Activated CD4-positive, alpha-beta memory T cell treated with anti-CD3 and anti-CD28 coated beads, Interleukin-2, amount 10 ng/mL, durations not matched to agents 7 days and 5 days (primary cell): Measurements from ENCODE around the gene KRT84. TPM values are rescaled to one million over a fixed set of nuclear protein-coding genes. Genes with fewer than 3 reads are reported as not detected.

ENCODE experiments used
- CTCF ChIA-PET: fragments of 350-600 bp; sonication (Branson Sonifier 250); formaldehyde crosslinking; loops from one replicate; lab custom pipeline; 2021; ENCODE audit warnings: antibody characterized with exemption, inconsistent platforms; lab: Charles Lee
- POLR2A ChIA-PET: fragments of 350-600 bp; sonication (Branson Sonifier 250); formaldehyde crosslinking; loops from one replicate; lab custom pipeline; 2021; ENCODE audit warnings: antibody characterized with exemption; lab: Charles Lee
- DNase-seq: peaks from one replicate; pipeline ENCODE4 v3.0.0-alpha.2; 2020
- H3K27ac Mint-ChIP-seq: one replicate; pipeline ENCODE4 v1.8.0; 2021; ENCODE audit warnings: mild to moderate bottlenecking, mixed read lengths
- H3K27me3 Mint-ChIP-seq: one replicate; pipeline ENCODE4 v1.8.0; 2021; ENCODE audit warnings: mixed read lengths
- H3K36me3 Mint-ChIP-seq: one replicate; pipeline ENCODE4 v1.8.0; 2021; ENCODE audit warnings: low read depth, mixed read lengths
- H3K4me1 Mint-ChIP-seq: one replicate; pipeline ENCODE4 v1.8.0; 2021; ENCODE audit warnings: mixed read lengths
- H3K4me3 Mint-ChIP-seq: one replicate; pipeline ENCODE4 v1.8.0; 2021; ENCODE audit warnings: mild to moderate bottlenecking, mixed read lengths
- H3K9me3 Mint-ChIP-seq: one replicate; pipeline ENCODE4 v1.8.0; 2021; ENCODE audit warnings: mixed read lengths
- total RNA-seq, 2 experiments: library from RNA; stranded (reverse); gene quantifications; one replicate each; pipeline ENCODE4 v1.2.3, GENCODE V29; 2021

Gene KRT84
- total RNA-seq, 2 experiments from 2014 or later, result not detected

DNA sequence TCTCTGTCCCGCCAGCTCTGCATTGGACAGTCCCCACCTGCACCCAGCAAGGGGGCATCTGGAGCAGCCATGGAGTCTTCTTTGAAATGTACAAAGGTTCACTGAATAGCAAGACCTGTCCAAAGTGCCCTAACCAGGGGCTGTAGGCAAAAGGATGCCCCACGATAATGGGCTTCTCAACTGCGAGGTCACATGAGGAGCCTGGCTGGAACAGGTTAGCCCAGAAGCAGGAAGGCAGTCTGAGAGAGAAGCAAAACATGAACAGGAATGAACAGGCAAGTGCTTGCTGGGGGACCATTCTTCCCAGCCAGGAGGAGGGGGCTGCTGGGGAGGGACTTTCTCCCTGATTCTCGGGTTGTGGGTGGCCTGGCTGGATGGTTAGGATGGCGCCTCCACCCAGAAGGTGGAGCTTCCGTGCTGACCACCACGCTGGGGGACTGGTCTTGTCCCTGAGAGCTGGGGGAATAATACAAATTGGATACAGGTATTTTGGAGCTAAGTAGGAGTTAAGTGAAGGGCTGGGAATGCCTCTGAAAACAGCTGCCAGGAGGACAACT lies 25.3 kb downstream of the KRT84 start:
- Mint-ChIP-seq H3K4me3 (no peak overlapping the region), H3K27ac (no peak overlapping the region), H3K36me3 (no peaks in the 10 kb centered on the region), H3K27me3 (peaks cover 7% of the 10 kb centered on the region), H3K9me3 (no peaks in the 10 kb centered on the region), H3K4me1 (peaks cover 16% of the 10 kb centered on the region)
- POLR2A ChIA-PET, result no interaction called here
- DNase-seq, result no peak
- CTCF ChIA-PET, result interaction anchor here (1.0 to 2.4 kb wide), 3 partner anchors 9 to 22 kb away, joined by 3 to 12 read pairs (median 8); no protein-coding TSS in a partner anchor

DNA sequence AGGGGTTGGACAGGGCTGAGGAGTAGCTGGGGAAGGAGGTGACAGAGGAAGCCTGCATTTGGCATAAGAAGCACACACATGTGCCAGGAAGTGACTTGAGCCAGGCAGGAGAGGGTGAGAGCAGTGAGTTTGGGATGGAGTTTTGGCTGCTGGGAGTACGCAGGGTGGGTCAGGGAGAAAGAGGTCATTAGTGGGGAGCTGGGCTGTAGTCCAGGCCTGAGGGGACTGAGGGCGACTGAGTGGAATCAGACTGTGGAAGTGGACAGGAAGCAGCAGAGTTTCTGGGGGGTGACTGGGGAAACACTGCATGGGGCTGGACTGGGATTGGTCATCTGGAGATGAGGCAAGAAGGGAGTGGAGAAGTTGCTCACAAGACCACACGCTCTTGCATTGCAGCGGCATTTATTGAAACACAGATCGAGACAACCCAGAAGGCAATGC lies 25.8 kb downstream of the KRT84 start:
- no peak overlapping the region for H3K27ac Mint-ChIP-seq
- no peak overlapping the region for H3K4me3 Mint-ChIP-seq
- DNase-seq, result no peak
- no peaks in the 10 kb centered on the region for H3K9me3 Mint-ChIP-seq
- peaks cover 16% of the 10 kb centered on the region for H3K4me1 Mint-ChIP-seq
- H3K27me3 Mint-ChIP-seq, result peaks cover 7% of the 10 kb centered on the region
- no peaks in the 10 kb centered on the region for H3K36me3 Mint-ChIP-seq
- ChIA-PET POLR2A (no interaction called here), CTCF (no interaction called here)

GRCh38 chr12:52358575-52359350 lies 26.7 kb downstream of the KRT84 start:
- DNase-seq, result peak; percentile 24
- ChIA-PET POLR2A (no interaction called here), CTCF (interaction anchor here (1.4 kb wide), 1 partner anchor 31 kb away, joined by 4 read pairs; no protein-coding TSS in a partner anchor)
- no peak overlapping the region for H3K27ac Mint-ChIP-seq
- no peaks in the 10 kb centered on the region for H3K36me3 Mint-ChIP-seq
- peaks cover 16% of the 10 kb centered on the region for H3K4me1 Mint-ChIP-seq
- H3K4me3 Mint-ChIP-seq, result no peak overlapping the region
- H3K27me3 Mint-ChIP-seq, result peaks cover 12% of the 10 kb centered on the region
- H3K9me3 Mint-ChIP-seq, result no peaks in the 10 kb centered on the region

GRCh38 chr12:52356762-52357580 lies 28.5 kb downstream of the KRT84 start:
- ChIA-PET POLR2A (no interaction called here), CTCF (no interaction called here)
- Mint-ChIP-seq H3K27ac (no peak overlapping the region), H3K4me3 (no peak overlapping the region), H3K9me3 (no peaks in the 10 kb centered on the region), H3K36me3 (no peaks in the 10 kb centered on the region), H3K27me3 (peaks cover 23% of the 10 kb centered on the region), H3K4me1 (peaks cover 17% of the 10 kb centered on the region)
- DNase-seq, result no peak

- Mint-ChIP-seq H3K27ac (no peak overlapping the region), H3K27me3 (peaks cover 26% of the 10 kb centered on the region), H3K36me3 (no peaks in the 10 kb centered on the region), H3K9me3 (no peaks in the 10 kb centered on the region), H3K4me3 (no peak overlapping the region), H3K4me1 (peaks cover 21% of the 10 kb centered on the region)
- CTCF ChIA-PET, result no interaction called here
- POLR2A ChIA-PET, result no interaction called here
- no peak for DNase-seq
Measured at GRCh38 chr12:52356031-52356761, 29.3 kb downstream of the KRT84 start.

GRCh38 chr12:52355176-52355575 lies 30.3 kb downstream of the KRT84 start:
- H3K27ac Mint-ChIP-seq, result no peak overlapping the region
- no peaks in the 10 kb centered on the region for H3K9me3 Mint-ChIP-seq
- ChIA-PET POLR2A (no interaction called here), CTCF (no interaction called here)
- no peak overlapping the region for H3K4me3 Mint-ChIP-seq
- no peak for DNase-seq
- H3K27me3 Mint-ChIP-seq, result peaks cover 31% of the 10 kb centered on the region
- no peaks in the 10 kb centered on the region for H3K36me3 Mint-ChIP-seq
- peaks cover 24% of the 10 kb centered on the region for H3K4me1 Mint-ChIP-seq

DNA sequence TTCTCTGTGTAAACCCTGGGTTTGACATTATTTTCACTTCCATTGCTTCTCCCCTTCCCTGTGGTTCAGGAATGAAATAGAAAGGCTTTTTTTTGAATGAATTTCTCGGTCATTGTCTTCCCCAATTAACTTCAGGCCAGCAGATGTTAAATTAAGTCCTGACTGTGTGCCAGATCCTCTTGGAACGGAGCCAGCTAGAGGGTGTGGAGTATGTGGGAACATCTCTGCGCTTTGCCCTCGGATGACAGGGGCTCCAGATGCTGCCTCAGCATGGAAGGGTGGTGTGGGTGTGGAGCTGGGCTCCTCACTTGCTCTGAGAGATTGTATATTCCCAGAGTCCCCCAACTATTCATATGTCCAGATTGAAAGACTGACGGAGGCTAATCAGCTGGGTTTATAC lies 31.3 kb downstream of the KRT84 start:
- no peak overlapping the region for H3K27ac Mint-ChIP-seq
- no peak for DNase-seq

DNA sequence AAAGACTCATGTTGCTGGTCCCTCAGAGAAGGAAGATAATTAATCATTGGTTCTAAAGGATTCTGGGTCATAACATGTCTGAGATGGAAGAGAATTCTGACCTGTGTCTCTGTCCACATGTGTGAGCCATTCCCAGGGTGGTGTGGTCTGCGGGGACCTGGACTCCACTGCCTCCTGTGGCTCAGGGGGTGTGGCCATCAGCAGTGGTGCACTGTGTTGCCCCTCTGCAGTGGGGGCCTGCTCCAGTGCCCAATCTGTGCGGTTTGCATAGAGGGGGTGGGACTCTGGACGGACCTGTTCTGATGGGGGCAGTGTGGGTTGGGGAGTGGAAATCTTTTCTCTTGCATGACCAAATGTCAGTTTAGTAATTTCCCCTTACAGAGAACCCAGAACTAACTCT lies 31.7 kb downstream of the KRT84 start:
- no peak for DNase-seq
- peaks cover 15% of the 10 kb centered on the region for H3K4me1 Mint-ChIP-seq
- H3K27ac Mint-ChIP-seq, result no peak overlapping the region
- no peaks in the 10 kb centered on the region for H3K36me3 Mint-ChIP-seq
- CTCF ChIA-PET, result interaction anchor here (1.1 kb wide), 1 partner anchor 8 kb away, joined by 3 read pairs; no protein-coding TSS in a partner anchor
- H3K27me3 Mint-ChIP-seq, result peaks cover 30% of the 10 kb centered on the region
- H3K9me3 Mint-ChIP-seq, result no peaks in the 10 kb centered on the region
- no peak overlapping the region for H3K4me3 Mint-ChIP-seq
- POLR2A ChIA-PET, result no interaction called here

More for the DNA sequence above, 31.3 kb downstream of the KRT84 start:
- Mint-ChIP-seq H3K9me3 (no peaks in the 10 kb centered on the region), H3K4me3 (no peak overlapping the region), H3K36me3 (no peaks in the 10 kb centered on the region), H3K27me3 (peaks cover 29% of the 10 kb centered on the region), H3K4me1 (peaks cover 19% of the 10 kb centered on the region)
- ChIA-PET CTCF (no interaction called here), POLR2A (no interaction called here)

DNA sequence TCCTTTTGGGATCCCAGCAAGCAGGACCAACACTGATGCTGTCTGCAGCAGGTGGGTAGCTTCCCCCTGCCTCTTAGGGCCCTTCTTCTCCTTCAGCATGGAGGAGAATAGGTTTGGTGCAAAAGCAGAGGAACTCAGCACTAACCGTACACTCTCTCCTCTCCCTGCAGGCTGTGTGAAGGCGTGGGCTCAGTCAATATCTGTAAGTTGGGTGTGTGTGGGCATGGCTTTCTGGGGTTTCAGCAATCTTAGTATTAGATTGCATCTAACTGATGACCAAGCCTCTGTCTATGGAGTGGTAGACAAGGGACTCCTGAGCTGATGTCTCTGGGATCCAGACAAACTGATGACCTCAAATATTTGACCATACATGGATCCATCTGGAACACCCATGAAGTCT lies 32.5 kb downstream of the KRT84 start:
- H3K27me3 Mint-ChIP-seq, result peaks cover 37% of the 10 kb centered on the region
- H3K4me3 Mint-ChIP-seq, result no peak overlapping the region
- DNase-seq, result no peak
- peaks cover 11% of the 10 kb centered on the region for H3K4me1 Mint-ChIP-seq
- H3K27ac Mint-ChIP-seq, result no peak overlapping the region
- CTCF ChIA-PET, result interaction anchor here (0.9 to 2.3 kb wide), 4 partner anchors 9 to 25 kb away, joined by 3 to 18 read pairs (median 4); no protein-coding TSS in a partner anchor
- no peaks in the 10 kb centered on the region for H3K36me3 Mint-ChIP-seq
- POLR2A ChIA-PET, result no interaction called here
- H3K9me3 Mint-ChIP-seq, result no peaks in the 10 kb centered on the region

- no peaks in the 10 kb centered on the region for H3K9me3 Mint-ChIP-seq
- H3K4me1 Mint-ChIP-seq, result peaks cover 8% of the 10 kb centered on the region
- DNase-seq, result peak; percentile 71
- no peak overlapping the region for H3K4me3 Mint-ChIP-seq
- CTCF ChIA-PET, result interaction anchor here (0.8 to 2.3 kb wide), 6 partner anchors 10 to 381 kb away, joined by 3 to 18 read pairs (median 4); no protein-coding TSS in a partner anchor
- peaks cover 40% of the 10 kb centered on the region for H3K27me3 Mint-ChIP-seq
- H3K36me3 Mint-ChIP-seq, result no peaks in the 10 kb centered on the region
- POLR2A ChIA-PET, result interaction anchor here (0.5 to 0.9 kb wide), 3 partner anchors 23 to 106 kb away, joined by 3 read pairs; no protein-coding TSS in a partner anchor
- H3K27ac Mint-ChIP-seq, result no peak overlapping the region
Measured at GRCh38 chr12:52351196-52352059, 34.0 kb downstream of the KRT84 start.

- Mint-ChIP-seq H3K9me3 (no peaks in the 10 kb centered on the region), H3K27me3 (peaks cover 42% of the 10 kb centered on the region), H3K36me3 (no peaks in the 10 kb centered on the region), H3K4me1 (peaks cover 8% of the 10 kb centered on the region), H3K27ac (no peak overlapping the region), H3K4me3 (no peak overlapping the region)
- no peak for DNase-seq
- POLR2A ChIA-PET, result no interaction called here
- CTCF ChIA-PET, result interaction anchor here (0.9 to 2.3 kb wide), 4 partner anchors 11 to 380 kb away, joined by 3 to 18 read pairs (median 6); no protein-coding TSS in a partner anchor
Measured at GRCh38 chr12:52350786-52351185, 34.7 kb downstream of the KRT84 start.
